K562 treated with DMSO at 1 percent for 4 hours (cell line): ENCODE results near the gene IFT25. TPM values are rescaled to one million over a fixed set of nuclear protein-coding genes. Genes with fewer than 3 reads are reported as not detected.

Experiments used
- total RNA-seq: library from RNA; unstranded; fragments of 300-600 nt; gene quantifications from 2 replicates; pipeline ENCODE4 v1.2.3, GENCODE V29; 2022; ENCODE audit not compliant: insufficient read depth

The IFT25 gene
- total RNA-seq: 45.0 and 48.8 TPM in 2 replicates

DNA sequence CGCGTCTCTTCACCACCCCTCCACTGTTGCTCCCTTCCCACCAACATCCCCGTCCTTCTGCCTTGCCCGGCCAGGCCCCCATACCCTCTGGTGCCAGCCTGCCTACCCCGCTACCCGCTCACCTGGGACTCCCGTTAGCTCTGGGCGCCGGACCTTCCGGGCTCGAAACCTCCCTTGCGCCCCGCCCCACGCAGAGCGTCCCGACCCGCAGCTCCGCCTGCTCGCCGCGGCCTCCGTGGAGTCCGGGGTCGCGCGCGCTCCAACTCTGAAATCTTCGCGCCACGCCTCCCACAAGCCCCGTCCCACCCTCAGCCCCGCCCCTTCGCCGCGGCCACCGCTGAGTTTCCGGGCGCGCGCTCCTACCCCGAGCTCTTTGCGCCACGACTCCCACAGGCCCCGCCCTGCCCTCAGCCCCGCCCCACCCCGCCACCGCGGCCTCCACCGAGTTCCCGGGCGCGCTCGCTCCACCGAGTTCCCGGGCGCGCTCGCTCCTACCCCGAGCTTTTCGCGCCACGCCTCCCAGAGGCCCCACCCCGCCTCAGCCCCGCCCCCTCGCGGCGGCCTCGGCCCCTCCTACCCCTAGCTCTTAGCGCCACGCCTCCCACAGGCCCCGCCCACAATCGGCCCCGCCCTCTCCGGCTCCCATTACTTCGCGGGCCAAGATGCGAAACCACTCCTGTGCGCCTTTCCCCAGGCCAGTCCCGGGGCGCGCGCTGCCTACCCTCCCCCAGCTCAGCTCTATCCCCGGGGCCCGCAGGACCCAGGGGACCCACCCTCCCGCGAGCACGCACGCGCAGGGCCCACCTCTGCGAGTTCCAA, at the start of gene IFT25:
Gene IFT25 (minus strand): TSS at position 267 of the 819 bp plus-strand sequence. CDS start 5,617 bp downstream, outside the sequence.

DNA sequence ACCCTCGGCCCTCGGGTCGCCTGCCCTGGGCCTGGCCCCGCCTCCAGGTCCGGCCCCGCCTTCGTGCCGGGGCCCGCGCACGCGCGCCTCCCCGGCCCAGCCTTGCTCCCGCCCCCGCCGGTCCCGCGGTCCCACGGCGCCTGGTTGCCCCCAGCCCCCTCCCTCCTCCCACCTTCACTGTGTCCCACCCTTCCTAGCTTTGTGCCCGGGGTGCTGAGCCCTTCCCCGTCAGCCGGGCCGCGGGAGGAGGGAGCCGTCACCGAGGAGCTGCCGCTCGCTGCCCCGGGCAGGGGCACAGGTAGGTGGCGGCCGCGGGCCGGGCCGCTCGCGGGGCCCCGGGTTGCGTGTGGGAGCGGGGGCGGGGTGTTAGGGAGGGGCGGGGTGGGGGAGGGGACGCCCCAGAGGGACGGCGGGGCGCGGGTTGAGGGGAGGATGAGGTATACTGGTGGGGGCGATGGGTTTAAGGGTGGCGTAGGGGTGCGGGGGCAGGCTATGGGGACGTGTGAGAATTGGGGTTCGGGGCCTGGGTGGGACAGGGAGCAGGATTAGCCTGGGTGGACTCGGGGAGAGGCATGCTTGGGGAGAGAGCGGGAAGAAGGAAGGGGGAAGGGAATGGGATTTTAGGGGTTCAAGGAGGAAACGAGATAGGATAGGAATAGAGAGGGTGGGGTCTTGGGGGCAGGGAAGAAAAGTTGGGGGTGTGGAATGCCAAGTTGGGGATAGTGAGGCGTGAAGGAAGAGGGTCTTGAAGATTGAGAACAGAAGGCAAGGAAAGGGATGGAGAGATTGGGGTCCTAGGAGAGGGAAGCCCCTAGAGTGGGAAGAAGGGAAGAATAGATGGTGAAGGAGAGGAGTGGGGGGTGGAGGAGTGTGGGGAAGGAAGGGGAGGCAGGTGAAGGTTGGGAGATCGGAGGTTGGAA, 1.0 kb upstream of the IFT25 start, which contains the start of gene LRRC42:
Gene LRRC42 (plus strand): TSS at position 99 of the 920 bp plus-strand sequence. CDS start 5,650 bp downstream, outside the sequence.

GRCh38 chr1:53893999-53894636, 51.4 kb downstream of the IFT25 start, which contains the start of gene DIO1:
TSS of gene DIO1 (plus strand) at chr1:53894187. CDS start at chr1:53894211, 24 bp downstream.

DNA sequence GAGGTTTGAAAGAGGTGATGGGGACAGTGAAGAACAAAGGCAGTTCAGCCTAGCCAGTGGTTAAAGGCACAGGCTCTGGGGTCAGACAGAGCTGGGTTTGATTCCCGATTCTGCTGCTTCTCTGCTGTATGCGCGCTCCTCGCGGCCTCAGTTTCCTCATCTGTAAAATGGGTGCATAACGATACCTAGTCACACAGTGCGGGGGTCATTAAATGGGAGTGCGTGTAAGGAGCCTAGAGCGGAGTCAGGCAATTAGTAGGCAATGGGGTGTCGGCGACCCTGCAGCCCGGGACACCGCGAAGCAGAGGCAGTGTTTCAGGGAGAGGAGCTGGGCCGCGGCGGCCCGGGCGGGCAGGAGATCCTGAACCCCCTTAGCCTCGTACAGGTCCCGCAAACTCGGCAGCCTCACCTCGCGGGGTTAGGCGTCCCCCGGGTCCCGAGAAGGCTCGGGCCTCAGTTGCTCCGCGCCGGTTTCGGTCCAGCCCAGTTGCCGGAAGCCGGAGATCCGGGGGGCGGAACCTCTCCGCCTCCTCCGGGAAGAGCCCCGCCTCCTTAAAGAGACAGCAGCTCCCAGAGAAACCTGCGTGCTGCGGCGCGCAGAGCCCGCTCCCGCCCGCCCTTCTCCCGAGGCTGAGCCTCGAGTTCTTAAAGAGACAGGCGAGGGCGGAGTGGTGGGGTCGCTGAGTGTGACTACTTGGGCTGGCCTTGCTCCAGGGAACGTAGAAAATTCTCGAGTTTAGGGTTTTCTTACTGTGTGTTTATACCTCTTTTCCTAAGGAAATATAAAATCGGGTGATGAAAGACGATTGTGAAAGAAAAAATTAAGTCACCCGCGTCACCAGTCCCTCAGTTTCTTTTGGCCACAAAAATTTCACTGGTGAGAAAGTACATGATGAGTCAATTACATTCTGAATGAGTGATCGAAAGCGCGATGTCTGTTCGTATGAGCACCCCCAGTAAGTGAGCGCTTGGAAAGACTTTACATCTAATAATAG, 55.9 kb downstream of the IFT25 start, which contains the start of gene YIPF1:
Gene YIPF1 (minus strand): TSS at position 494 of the 995 bp plus-strand sequence. CDS start 860 bp downstream, outside the sequence.

Other genes with a start within 250 kb of the IFT25 start
- gene GLIS1, start 206.5 kb downstream of the IFT25 start, total RNA-seq: 0.59 TPM in 1 of 2 replicates, not detected in the other
- gene NDC1, start 107.4 kb downstream of the IFT25 start, total RNA-seq: 16.3 and 26.2 TPM in 2 replicates
- gene YIPF1, start 55.9 kb downstream of the IFT25 start, total RNA-seq: 25.6 and 26.1 TPM in 2 replicates
- gene DIO1, start 51.5 kb downstream of the IFT25 start, total RNA-seq: 0.40 TPM in 1 of 2 replicates, not detected in the other
- gene LRRC42, start 651 bp upstream of the IFT25 start, total RNA-seq: 23.8 and 30.4 TPM in 2 replicates
- not detected in 2 replicates for gene LDLRAD1, start 72.5 kb upstream of the IFT25 start, total RNA-seq
- gene TMEM59, start 107.5 kb upstream of the IFT25 start, total RNA-seq: 134 and 160 TPM in 2 replicates
- 4.4 and 5.5 TPM in 2 replicates for gene TCEANC2, start 107.9 kb upstream of the IFT25 start, total RNA-seq
- gene CDCP2, start 207.3 kb upstream of the IFT25 start, total RNA-seq: not detected in 2 replicates